Omental fat pad (tissue), 4 donors: ENCODE measurements around the gene PLCB2. TPM values are rescaled to one million over a fixed set of nuclear protein-coding genes. Genes with fewer than 3 reads are reported as not detected.
A peak's percentile ranks its signal among the peaks of the same experiment; 100 is the strongest.

Experiments used
- ATAC-seq: fragments of 150-250 bp; one replicate; pipeline ENCODE4 v1.9.1; 2016; ENCODE audit warnings: mild to moderate bottlenecking, moderate library complexity; ENCODE audit not compliant: low FRiP score
- DNase-seq: peaks from one replicate; pipeline ENCODE4 v3.0.0-alpha.2; 2019; ENCODE audit warnings: low spot score
- CTCF ChIP-seq, 3 donors: fragments of 450-650 bp; IDR thresholded peaks; one replicate each; pipeline ENCODE4 v1.5.1; 2016 to 2017; ENCODE audit warnings: antibody characterized with exemption in 3 of 3, mild to moderate bottlenecking in 3 of 3, moderate library complexity in 2 of 3
- total RNA-seq, 4 donors: library from RNA; depleted of rRNA; stranded (reverse); fragments of >200 nt; gene quantifications; one replicate each; pipeline ENCODE4 v1.1.0, GENCODE V29; 2016

Gene PLCB2
- total RNA-seq, 4 donors from 2014 or later: 12.0 to 35.1 (median 25.0) TPM

GRCh38 chr15:40344631-40345120 lies 36.9 kb upstream of the PLCB2 start:
- TF ChIP-seq CTCF (IDR thresholded peaks at IDR 0.05): peak in 1 of 3 donors; percentile 4
- DNase-seq (no peak), ATAC-seq (no peak)

DNA sequence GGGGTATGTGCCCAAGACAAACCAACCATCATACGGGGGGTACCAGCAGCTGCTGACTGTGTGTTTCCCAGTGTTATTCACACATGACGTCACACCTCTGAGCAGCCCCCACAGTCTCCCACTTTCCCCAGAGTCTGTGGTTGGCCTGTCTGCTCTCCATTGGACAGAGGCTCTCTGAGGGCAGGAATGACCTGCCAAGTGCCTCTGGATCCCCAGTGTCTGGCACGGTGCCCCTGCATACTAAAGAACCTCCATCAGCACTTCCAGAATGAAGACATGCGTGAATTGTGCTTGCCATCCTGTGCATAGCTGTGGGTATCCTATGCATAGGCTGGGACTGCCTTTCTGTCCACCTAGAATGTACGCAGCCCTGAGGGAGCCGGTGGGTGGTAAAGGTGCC lies 36.5 kb upstream of the PLCB2 start:
- no peak for TF ChIP-seq CTCF (IDR thresholded peaks at IDR 0.05)
- DNase-seq (no peak), ATAC-seq (no peak)

- DNase-seq: no peak
- no peak for TF ChIP-seq CTCF (IDR thresholded peaks at IDR 0.05)
- no peak for ATAC-seq
Measured at GRCh38 chr15:40343512-40343911, 35.8 kb upstream of the PLCB2 start.

GRCh38 chr15:40342416-40343320 lies 34.9 kb upstream of the PLCB2 start:
- ATAC-seq (no peak), DNase-seq (no peak)
- no peak for TF ChIP-seq CTCF (IDR thresholded peaks at IDR 0.05)

- no peak for TF ChIP-seq CTCF (IDR thresholded peaks at IDR 0.05)
- peak; percentile 75 for DNase-seq
- peak; percentile 80 for ATAC-seq
Measured at GRCh38 chr15:40340740-40341400, 33.1 kb upstream of the PLCB2 start, which contains the start of gene CCDC9B. CCDC9B (minus strand) TSS chr15:40340939; CDS start chr15:40340819, 120 bp downstream.

DNA sequence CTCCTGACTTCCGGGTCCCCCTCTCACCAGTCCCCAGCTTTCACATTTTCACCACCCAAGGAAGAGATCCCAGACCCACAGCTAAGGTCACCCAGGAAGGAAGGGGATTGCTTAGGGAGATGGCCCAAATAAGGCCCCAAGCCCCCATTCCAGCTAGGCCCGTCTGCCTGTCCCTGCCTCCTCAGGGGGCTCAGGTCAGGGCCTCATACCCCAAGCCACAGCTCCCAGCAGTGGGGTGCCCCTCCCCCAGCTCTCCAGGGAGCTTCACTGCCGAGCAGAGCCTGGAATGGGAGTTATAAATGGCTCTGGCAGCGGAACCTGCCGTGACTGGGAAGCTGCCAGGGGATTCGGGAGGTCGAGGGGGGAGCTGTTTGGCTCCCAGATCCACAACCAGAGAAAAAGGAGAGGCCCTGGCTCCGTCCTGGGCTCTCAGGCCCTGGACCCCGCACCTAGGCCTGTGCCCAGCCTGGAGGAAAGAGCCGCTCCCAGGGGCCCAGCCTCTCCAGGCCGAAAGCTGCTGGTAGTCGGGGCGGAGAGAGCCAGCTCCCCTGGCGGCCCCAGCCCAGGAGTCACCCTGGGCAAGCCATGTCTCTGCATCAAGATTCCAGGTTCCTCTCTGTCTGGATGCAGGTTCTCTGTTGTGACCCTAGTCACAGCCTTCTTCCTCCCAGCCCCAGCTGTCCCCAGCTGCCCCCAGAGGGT lies 32.5 kb upstream of the PLCB2 start:
- DNase-seq (no peak), ATAC-seq (peak; percentile 30)
- TF ChIP-seq CTCF (IDR thresholded peaks at IDR 0.05): no peak
